ENCODE data around the gene CMPK2. TPM values are rescaled to one million over a fixed set of nuclear protein-coding genes. Genes with fewer than 3 reads are reported as not detected.

Gene CMPK2
- total and polyA plus RNA-seq, 10 of the 15 experiments (the other 5 are each of a cell fraction or from before 2014, with no cell fraction given) = 0.50 to 5.6 (median 3.2) TPM

GRCh38 chr2:6866982-6867381 is 1.3 kb upstream of the CMPK2 start:
- ATAC-seq (no peak), FAIRE-seq (no peak), DNase-seq (ENCODE audit: low read depth, low spot score) (no peak)
- H3K79me2 ChIP-seq (ENCODE audit: control insufficient read depth, insufficient read depth, low read length) = peaks cover 3% of the 10 kb centered on the region; the same call in 1 of the 2 replicates
- no peak overlapping the region for H3K27ac ChIP-seq (ENCODE audit: control insufficient read depth, insufficient read depth)
- SMC1A ChIA-PET (ENCODE audit: uncharacterized antibody, unreplicated experiment) = interaction anchor here (0.5 to 3.5 kb wide), 7 partner anchors 10 to 1853 kb away, joined by 3 to 25 read pairs (median 4); partner anchors contain the start of gene RSAD2
- H3K4me3 ChIP-seq = peak overlapping the region; percentile 77; the same call in 1 of the 2 replicates
- CTCF ChIA-PET = interaction anchor here (0.8 to 4.7 kb wide), 14 partner anchors 9 to 132 kb away, joined by 3 to 31 read pairs (median 4); partner anchors contain the start of gene RSAD2
- intact Hi-C loops (cut with micrococcal nuclease; ENCODE audit: unreplicated experiment) (loop anchor here (2.0 kb wide), 1 partner anchor 40 kb away; no protein-coding TSS in a partner anchor), in situ Hi-C loops (cut with MboI) (no loop called here)
- RAD21 ChIA-PET (ENCODE audit: unreplicated experiment) = interaction anchor here (0.7 kb wide), 1 partner anchor 79 kb away, joined by 3 read pairs; no protein-coding TSS in a partner anchor
- 90% methylated on average over 7 of the region's 7 CpGs for WGBS (ENCODE audit: insufficient coverage, insufficient replicate concordance, low lambda C conversion rate, missing lambda C conversion rate)
- H3K9me3 ChIP-seq (replicated peaks; ENCODE audit: control insufficient read depth, insufficient read depth, low read length) = no peaks in the 10 kb centered on the region; the same call in 2 of the 3 replicates
- H4K20me1 ChIP-seq (ENCODE audit: control insufficient read depth, insufficient read depth) = no peaks in the 10 kb centered on the region
- peaks cover 12% of the 10 kb centered on the region; the same call in 1 of the 2 replicates for H3K4me1 ChIP-seq (ENCODE audit: control insufficient read depth, insufficient read depth, low read length)
- H3K27me3 ChIP-seq (replicated peaks in 1 of 2; ENCODE audit: control insufficient read depth in 2 of 2, insufficient read depth in 2 of 2, low read length in 1 of 2) = no peaks in the 10 kb centered on the region; a peak in 2 of 4 replicates
- H3K4me2 ChIP-seq (ENCODE audit: control insufficient read depth, insufficient read depth) = peak overlapping the region; percentile 13; the same call in 1 of the 2 replicates
- no peaks in the 10 kb centered on the region; a peak in 1 of 4 replicates for H3K36me3 ChIP-seq (ENCODE audit: control insufficient read depth in 2 of 2, insufficient read depth in 2 of 2, low read length in 1 of 2)
- no peak overlapping the region for H3K9ac ChIP-seq (ENCODE audit: control insufficient read depth, insufficient read depth, low read length)
- TSS peak; percentile 81 for BruUV-seq (replicated peaks)
- POLR2A ChIA-PET = interaction anchor here (1.2 to 1.5 kb wide), 2 partner anchors 11 to 28 kb away, joined by 4 to 5 read pairs; partner anchors contain the start of gene RSAD2
- no peak overlapping the region for H2AFZ ChIP-seq (ENCODE audit: control insufficient read depth, low read depth, low read length)
- TF ChIP-seq BACH1 (IDR thresholded peaks at IDR 0.05; ENCODE audit: borderline replicate concordance) (no peak), ZSCAN29 (IDR thresholded peaks at IDR 0.05) (no peak), CHD2 (IDR thresholded peaks at IDR 0.05; ENCODE audit: borderline replicate concordance, low read depth, low read length) (no peak), RUNX3 (IDR thresholded peaks at IDR 0.05; ENCODE audit: low read length) (no peak), SUZ12 (IDR thresholded peaks at IDR 0.05; ENCODE audit: unreplicated experiment) (no peak), TBL1XR1 (IDR thresholded peaks at IDR 0.05; ENCODE audit: low read depth, low read length) (no peak), RELB (IDR thresholded peaks at IDR 0.05; ENCODE audit: low read depth) (no peak), RB1 (IDR thresholded peaks at IDR 0.05; ENCODE audit: borderline replicate concordance) (no peak), ZNF687 (IDR thresholded peaks at IDR 0.05) (no peak), SRF (IDR thresholded peaks at IDR 0.05; ENCODE audit: low read depth in 2 of 2, low read length in 2 of 2) (no peak), NKRF (conservative IDR thresholded peaks at IDR 0.05) (no peak), CREM (IDR thresholded peaks at IDR 0.05; ENCODE audit: low read depth) (no peak)
- TF ChIP-seq, protein P1, sequence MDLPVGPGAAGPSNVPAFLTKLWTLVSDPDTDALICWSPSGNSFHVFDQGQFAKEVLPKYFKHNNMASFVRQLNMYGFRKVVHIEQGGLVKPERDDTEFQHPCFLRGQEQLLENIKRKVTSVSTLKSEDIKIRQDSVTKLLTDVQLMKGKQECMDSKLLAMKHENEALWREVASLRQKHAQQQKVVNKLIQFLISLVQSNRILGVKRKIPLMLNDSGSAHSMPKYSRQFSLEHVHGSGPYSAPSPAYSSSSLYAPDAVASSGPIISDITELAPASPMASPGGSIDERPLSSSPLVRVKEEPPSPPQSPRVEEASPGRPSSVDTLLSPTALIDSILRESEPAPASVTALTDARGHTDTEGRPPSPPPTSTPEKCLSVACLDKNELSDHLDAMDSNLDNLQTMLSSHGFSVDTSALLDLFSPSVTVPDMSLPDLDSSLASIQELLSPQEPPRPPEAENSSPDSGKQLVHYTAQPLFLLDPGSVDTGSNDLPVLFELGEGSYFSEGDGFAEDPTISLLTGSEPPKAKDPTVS (IDR thresholded peaks at IDR 0.05; ENCODE audit: low read depth, low read length) = no peak

Measured in GM12878 (cell line).